HepG2 (cell line): ENCODE results near the gene FOXR2. TPM values are rescaled to one million over a fixed set of nuclear protein-coding genes. Genes with fewer than 3 reads are reported as not detected.

Experiments
- ATAC-seq: fragments of 200-7000 bp; cut with Tn5 transposase; 3 replicates; pipeline ENCODE4 v1.9.1; 2020; ENCODE audit warnings: mild to moderate bottlenecking, moderate library complexity
- BruUV-seq: library from RNA; stranded (reverse); fragments of 400-500 nt; replicated peaks from 2 replicates; lab custom pipeline; 2021; lab: Mats Ljungman, UMichigan
- CTCF ChIA-PET: fragments of 300-600 bp; formaldehyde crosslinking; extraction: SDS; loops from one replicate; lab custom pipeline; 2021; ENCODE audit warnings: low total read pairs, inconsistent platforms, low intra/inter-chr PET ratio; lab: Yijun Ruan, JAX
- POLR2A ChIA-PET: fragments of 350-600 bp; sonication (Branson Sonifier 250); formaldehyde crosslinking; loops from one replicate; lab custom pipeline; 2020; ENCODE audit warnings: antibody characterized with exemption, inconsistent platforms; lab: Yijun Ruan, JAX
- DNase-seq: peaks from one replicate; pipeline ENCODE4 v3.0.0-alpha.2; 2015; ENCODE audit warnings: low spot score
- FAIRE-seq: peaks from 3 replicates; lab custom pipeline; 2011; peaks lifted over from hg19 to GRCh38; lab: Jason Lieb, UNC
- H2AFZ ChIP-seq: one replicate; pipeline ENCODE4 v1.6.1; 2011; ENCODE audit warnings: low read length, inconsistent platforms
- H3K27ac ChIP-seq: fragments of 300-600 bp; 3 replicates; pipeline ENCODE4 v1.8.0; 2011; ENCODE audit warnings: mixed run types, mild to moderate bottlenecking, mixed read lengths, low read length, inconsistent platforms; ENCODE audit not compliant: insufficient read depth; ENCODE audit errors: extremely low read length
- H3K27me3 ChIP-seq, 2 experiments: fragments of 200-600 bp in 1 of 2; 2 replicates in 1 of 2; 3 replicates in 1 of 2; pipeline versions ENCODE4 v1.6.0 to v1.8.0; 2011; ENCODE audit warnings: low read length in 2 of 2, mild to moderate bottlenecking in 2 of 2, moderate library complexity in 2 of 2, inconsistent platforms in 1 of 2; ENCODE audit not compliant: insufficient read depth in 2 of 2, control insufficient read depth in 1 of 2
- H3K36me3 ChIP-seq, 2 experiments: fragments of 200-600 bp in 1 of 2; replicated peaks in 1 of 2; 2 replicates in 1 of 2; 3 replicates in 1 of 2; pipeline versions ENCODE4 v1.5.1 to v1.8.0; 2011; ENCODE audit warnings: low read length in 2 of 2, inconsistent platforms in 1 of 2; ENCODE audit not compliant: insufficient read depth in 2 of 2, control insufficient read depth in 1 of 2
- H3K4me1 ChIP-seq: 2 replicates; pipeline ENCODE4 v1.5.1; 2012; ENCODE audit warnings: low read length, inconsistent platforms; ENCODE audit not compliant: insufficient read depth
- H3K4me2 ChIP-seq: 2 replicates; pipeline ENCODE4 v1.6.0; 2011; ENCODE audit warnings: low read depth, low read length, inconsistent platforms
- H3K4me3 ChIP-seq, 3 experiments: fragments of 200-600 bp in 1 of 3; sonication (generic), shearing (Covaris generic) in 1 of 3; replicated peaks in 1 of 3; 2 replicates each; pipeline ENCODE4 v1.5.1; 2011 to 2016; ENCODE audit warnings: low read length in 3 of 3, inconsistent platforms in 2 of 3, low read depth in 2 of 3, mild to moderate bottlenecking in 2 of 3, control low read depth in 1 of 3, mixed read lengths in 1 of 3; ENCODE audit not compliant: insufficient read depth in 1 of 3
- H3K79me2 ChIP-seq: one replicate; pipeline ENCODE4 v1.6.1; 2011; ENCODE audit warnings: low read length, inconsistent platforms; ENCODE audit not compliant: insufficient read depth
- H3K9ac ChIP-seq: 2 replicates; pipeline ENCODE4 v1.6.0; 2011; ENCODE audit warnings: mild to moderate bottlenecking, low read depth, low read length, inconsistent platforms; ENCODE audit not compliant: insufficient read depth
- H3K9me3 ChIP-seq: 2 replicates; pipeline ENCODE4 v1.5.1; 2012; ENCODE audit warnings: mild to moderate bottlenecking, low read length
- H4K20me1 ChIP-seq: 2 replicates; pipeline ENCODE4 v1.6.0; 2011; ENCODE audit warnings: inconsistent platforms, mild to moderate bottlenecking, low read length, moderate library complexity; ENCODE audit not compliant: insufficient read depth
- GZF1 ChIP-seq: sonication (generic); formaldehyde crosslinking; IDR thresholded peaks from 2 replicates; pipeline ENCODE4 v1.5.1; 2020; ENCODE audit warnings: mild to moderate bottlenecking, missing genetic modification reagents
- HHEX ChIP-seq: IDR thresholded peaks from 2 replicates; pipeline ENCODE4 v1.6.1; 2016; ENCODE audit warnings: control low read depth
- MED8 ChIP-seq: sonication (generic); formaldehyde crosslinking; IDR thresholded peaks from 2 replicates; pipeline ENCODE4 v1.8.1; 2023; ENCODE audit warnings: mild to moderate bottlenecking, missing genetic modification reagents; ENCODE audit not compliant: insufficient replicate concordance
- NR0B2 ChIP-seq: sonication (generic); formaldehyde crosslinking; IDR thresholded peaks from 2 replicates; pipeline ENCODE4 v1.4.0; 2020; ENCODE audit warnings: mild to moderate bottlenecking, missing genetic modification reagents
- RARG ChIP-seq: sonication (generic); formaldehyde crosslinking; IDR thresholded peaks from 2 replicates; pipeline ENCODE4 v1.4.0; 2020; ENCODE audit warnings: low read depth, mild to moderate bottlenecking, missing genetic modification reagents
- RBM22 ChIP-seq: fragments of 200-400 bp; formaldehyde crosslinking; optimal IDR thresholded peaks from 2 replicates; pipeline ENCODE3; 2017; ENCODE audit warnings: mild to moderate bottlenecking, low read length, moderate library complexity
- SNAI1 ChIP-seq: sonication (generic); formaldehyde crosslinking; IDR thresholded peaks from 2 replicates; pipeline ENCODE4 v1.5.0; 2020; ENCODE audit warnings: mild to moderate bottlenecking, missing genetic modification reagents, borderline replicate concordance
- SNAPC2 ChIP-seq: sonication (generic); formaldehyde crosslinking; IDR thresholded peaks from 2 replicates; pipeline ENCODE4 v1.8.1; 2022; ENCODE audit warnings: mild to moderate bottlenecking, missing genetic modification reagents
- TGIF2 ChIP-seq: IDR thresholded peaks from 2 replicates; pipeline ENCODE4 v1.6.1; 2016; ENCODE audit warnings: control low read depth, missing compliant biosample characterization
- THYN1 ChIP-seq: sonication (generic); formaldehyde crosslinking; IDR thresholded peaks from 2 replicates; pipeline ENCODE4 v1.8.1; 2023; ENCODE audit warnings: low read depth, mild to moderate bottlenecking, moderate library complexity, missing genetic modification reagents, borderline replicate concordance
- ZNF354B ChIP-seq: sonication (generic); formaldehyde crosslinking; IDR thresholded peaks from 2 replicates; pipeline ENCODE4 v1.8.0; 2022; ENCODE audit warnings: mild to moderate bottlenecking, missing genetic modification reagents
- ZNF484 ChIP-seq: sonication (generic); formaldehyde crosslinking; IDR thresholded peaks from 2 replicates; pipeline ENCODE4 v1.5.1; 2020; ENCODE audit warnings: mild to moderate bottlenecking, low read depth, missing genetic modification reagents, borderline replicate concordance
- ZNF543 ChIP-seq: sonication (generic); formaldehyde crosslinking; IDR thresholded peaks from 2 replicates; pipeline ENCODE4 v1.4.0; 2020; ENCODE audit warnings: mild to moderate bottlenecking, missing genetic modification reagents
- ZNF775 ChIP-seq: sonication (generic); formaldehyde crosslinking; IDR thresholded peaks from 2 replicates; pipeline ENCODE4 v1.4.0; 2020; ENCODE audit warnings: missing genetic modification reagents, mild to moderate bottlenecking, moderate library complexity, borderline replicate concordance
- WGBS: methylation state at CpG from one replicate; pipeline ENCODE4 v1.1.6; 2017; ENCODE audit warnings: low lambda C conversion rate; 5-methylcytosine and 5-hydroxymethylcytosine counted together
- in situ Hi-C: cut with HindIII; loops from 2 replicates; pipeline ENCODE4 v1.10.0; 2017; ENCODE audit warnings: low pct_unique_long_range_greater_than_20kb; ENCODE audit not compliant: extremely low pct_ligation_motif_present
- intact Hi-C: fragments of 100-400 bp; cut with micrococcal nuclease; formaldehyde crosslinking; loops from one replicate; pipeline ENCODE4 v1.10.0; 2022; ENCODE audit not compliant: unreplicated experiment
- polyA plus RNA-seq, 8 experiments: library from polyadenylated mRNA; depleted of rRNA in 3 of 8; stranded (reverse) in 7 of 8; unstranded in 1 of 8; fragments of >200 nt; fragmentation: Illumina TruSeq in 4 of 8; extraction: Trizol in 4 of 8; gene quantifications; 2 replicates each; pipeline versions ENCODE4 v1.2.1 to v1.2.3, GENCODE V29; 2011 to 2016; ENCODE audit warnings: low read depth in 4 of 8, missing spikeins in 1 of 8, mixed read lengths in 1 of 8; ENCODE audit not compliant: insufficient read depth in 1 of 8
- total RNA-seq, 5 experiments: library from RNA; depleted of rRNA; stranded (reverse); fragments of >200 nt; fragmentation: Illumina TruSeq; extraction: Trizol; gene quantifications; 2 replicates each; pipeline ENCODE4 v1.2.3, GENCODE V29; 2016; ENCODE audit warnings: low read depth in 1 of 5
- TF ChIP-seq, protein P1 (sequence below): sonication (generic); formaldehyde crosslinking; IDR thresholded peaks from 2 replicates; pipeline ENCODE4 v1.8.1; 2023; ENCODE audit warnings: mild to moderate bottlenecking, inconsistent platforms, moderate library complexity, missing genetic modification reagents, borderline replicate concordance

FOXR2 gene
- total and polyA plus RNA-seq, 2 of the 13 experiments (the other 11 are each of a cell fraction or from before 2014, with no cell fraction given), result not detected

DNA sequence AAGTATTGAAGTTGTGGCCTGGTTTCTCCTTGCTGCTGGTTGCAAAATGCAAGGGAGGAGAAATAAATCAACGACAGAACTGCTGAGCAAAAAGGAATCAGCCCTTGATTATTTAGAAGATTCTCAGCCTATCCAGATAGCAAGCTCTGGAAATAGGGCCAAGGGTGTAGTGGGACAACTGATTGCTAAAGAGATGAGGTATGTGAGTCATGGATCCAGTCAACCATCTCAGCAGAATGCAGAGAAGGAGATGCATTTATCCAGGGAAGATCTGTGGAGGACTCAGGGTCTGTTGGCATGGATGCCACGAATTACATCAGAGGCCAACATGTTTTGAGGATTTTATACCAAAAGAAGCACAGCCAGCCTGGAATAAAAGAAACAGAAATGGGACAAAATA, 36.7 kb downstream of the FOXR2 start:
- in situ Hi-C loops (no loop called here), intact Hi-C loops (no loop called here)
- ChIA-PET POLR2A (no interaction called here), CTCF (no interaction called here)
- TF ChIP-seq ZNF775 (no peak), NR0B2 (CRISPR knock-in tag) (no peak), SNAPC2 (CRISPR knock-in tag) (no peak), ZNF484 (no peak), THYN1 (CRISPR knock-in tag) (no peak), RBM22 (no peak), ZNF354B (no peak), SNAI1 (CRISPR knock-in tag) (no peak), MED8 (CRISPR knock-in tag) (no peak), RARG (CRISPR knock-in tag) (no peak), GZF1 (CRISPR knock-in tag) (no peak), HHEX (CRISPR knock-in tag) (no peak), ZNF543 (CRISPR knock-in tag) (no peak), TGIF2 (CRISPR knock-in tag) (no peak)
- TF ChIP-seq, protein P1, sequence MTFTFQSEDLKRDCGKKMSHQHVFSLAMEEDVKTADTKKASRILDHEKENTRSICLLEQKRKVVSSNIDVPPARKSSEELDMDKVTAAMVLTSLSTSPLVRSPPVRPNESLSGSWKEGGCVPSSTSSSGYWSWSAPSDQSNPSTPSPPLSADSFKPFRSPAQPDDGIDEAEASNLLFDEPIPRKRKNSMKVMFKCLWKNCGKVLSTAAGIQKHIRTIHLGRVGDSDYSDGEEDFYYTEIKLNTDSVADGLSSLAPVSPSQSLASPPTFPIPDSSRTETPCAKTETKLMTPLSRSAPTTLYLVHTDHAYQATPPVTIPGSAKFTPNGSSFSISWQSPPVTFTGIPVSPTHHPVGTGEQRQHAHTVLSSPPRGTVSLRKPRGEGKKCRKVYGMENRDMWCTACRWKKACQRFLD, result no peak
- no peaks in the 10 kb centered on the region for H3K4me1 ChIP-seq
- 0% methylated on average over 2 of the region's 2 CpGs for WGBS
- H3K9ac ChIP-seq, result no peak overlapping the region
- H3K27ac ChIP-seq, result no peak overlapping the region
- no peaks in the 10 kb centered on the region for H4K20me1 ChIP-seq
- DNase-seq, result no peak
- BruUV-seq, result no TSS peak
- no peak for ATAC-seq
- H3K27me3 ChIP-seq, result no peaks in the 10 kb centered on the region
- no peak overlapping the region for H3K4me2 ChIP-seq
- H3K4me3 ChIP-seq, result no peak overlapping the region
- no peaks in the 10 kb centered on the region for H3K36me3 ChIP-seq
- no peaks in the 10 kb centered on the region for H3K9me3 ChIP-seq
- H3K79me2 ChIP-seq, result no peaks in the 10 kb centered on the region
- no peak overlapping the region for H2AFZ ChIP-seq
- FAIRE-seq, result no peak
